Colon (tissue), 2 donors: ENCODE results near the gene SOX12.
"Not testable (repeated sequence)": the region's sequence is repeated elsewhere in the genome, so short reads cannot be mapped to it uniquely, and the experiment has no call there.

Experiments
- FAIRE-seq: peaks from 2 replicates; lab custom pipeline; 2012; peaks lifted over from hg19 to GRCh38; lab: Jason Lieb, UNC
- donor health status: control.
- donor health status: control.

The SOX12 gene

DNA sequence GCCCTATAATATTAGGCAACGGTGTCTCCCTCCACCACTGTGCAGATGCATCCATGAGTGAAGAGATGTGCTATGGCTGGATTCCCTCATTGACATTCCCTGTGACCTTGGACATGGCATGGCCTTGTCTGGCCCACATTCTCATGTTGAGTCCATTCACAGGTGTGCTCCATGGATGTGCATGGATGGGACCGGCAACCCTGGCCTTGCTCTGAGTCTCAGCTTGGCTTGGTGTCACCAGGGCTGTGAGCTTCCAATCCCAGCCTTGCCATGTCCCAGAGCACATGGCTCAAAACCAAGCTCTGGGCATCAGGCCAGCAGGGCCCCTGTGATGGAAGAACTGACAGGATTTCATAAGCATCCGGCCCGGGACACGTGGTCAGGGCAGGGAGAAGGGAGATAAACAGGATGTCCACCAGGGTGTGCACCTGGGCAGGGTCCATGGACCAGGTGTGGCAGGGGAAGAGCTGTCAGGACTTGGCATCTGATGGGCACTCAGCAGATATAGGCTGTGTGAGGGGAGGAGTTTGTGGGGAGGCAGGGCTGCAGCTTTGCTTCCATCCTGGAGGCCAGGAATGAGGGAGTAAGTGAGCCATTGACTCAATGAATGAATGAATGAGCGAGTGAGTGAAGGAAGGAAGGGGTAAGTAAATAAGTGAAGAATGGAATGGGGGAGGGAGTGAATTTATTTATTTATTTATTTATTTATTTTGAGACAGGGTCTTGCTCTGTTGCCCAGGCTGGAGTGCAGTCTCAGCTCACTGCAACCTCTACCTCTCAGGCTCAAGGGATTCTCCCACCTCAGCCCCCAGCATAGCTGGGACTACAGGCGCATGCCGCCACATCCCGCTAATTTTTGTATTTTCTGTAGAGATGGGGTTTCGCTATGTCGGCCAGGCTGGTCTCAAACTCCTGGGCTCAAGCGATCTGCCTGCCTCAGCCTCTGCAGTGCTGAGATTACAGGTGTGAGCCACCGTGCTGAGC, 37.2 kb downstream of the SOX12 start:
- FAIRE-seq, result no peak

DNA sequence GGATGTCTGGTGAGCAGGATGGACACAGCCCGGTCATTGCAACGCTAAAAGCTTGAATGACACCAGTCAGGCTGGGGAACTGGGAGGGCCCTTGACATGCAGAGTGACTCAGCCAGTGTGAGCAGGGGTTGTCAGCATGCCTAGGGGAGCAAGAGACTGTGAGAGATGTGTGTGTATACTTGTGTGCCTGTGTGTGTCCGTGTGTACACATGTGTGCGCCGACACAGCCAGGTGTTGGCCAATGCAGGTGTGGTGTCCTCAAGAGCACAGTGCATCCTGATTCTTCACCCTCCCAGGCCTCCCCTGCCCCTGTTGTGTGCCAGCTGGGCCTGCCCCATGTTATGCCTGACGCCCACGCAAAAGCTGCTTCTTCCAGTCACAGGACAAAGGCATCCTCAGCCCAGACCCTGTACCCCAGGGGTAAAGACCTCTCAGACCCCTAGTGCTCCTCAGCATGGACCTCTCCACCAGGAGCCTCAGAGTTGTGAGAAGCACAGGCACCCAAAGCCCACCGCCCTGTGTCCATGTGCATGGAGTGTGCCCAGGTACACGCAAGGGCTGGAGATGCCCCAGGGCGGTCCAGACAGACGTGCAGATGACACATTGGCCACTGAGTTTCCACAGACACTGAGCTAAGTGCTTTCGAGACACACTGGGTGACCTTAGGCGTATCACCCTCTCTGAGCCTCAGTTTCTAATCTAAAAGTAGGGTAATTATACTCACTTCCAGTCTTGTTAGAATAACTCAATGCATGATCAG, 38.1 kb downstream of the SOX12 start:
- FAIRE-seq, result no peak

DNA sequence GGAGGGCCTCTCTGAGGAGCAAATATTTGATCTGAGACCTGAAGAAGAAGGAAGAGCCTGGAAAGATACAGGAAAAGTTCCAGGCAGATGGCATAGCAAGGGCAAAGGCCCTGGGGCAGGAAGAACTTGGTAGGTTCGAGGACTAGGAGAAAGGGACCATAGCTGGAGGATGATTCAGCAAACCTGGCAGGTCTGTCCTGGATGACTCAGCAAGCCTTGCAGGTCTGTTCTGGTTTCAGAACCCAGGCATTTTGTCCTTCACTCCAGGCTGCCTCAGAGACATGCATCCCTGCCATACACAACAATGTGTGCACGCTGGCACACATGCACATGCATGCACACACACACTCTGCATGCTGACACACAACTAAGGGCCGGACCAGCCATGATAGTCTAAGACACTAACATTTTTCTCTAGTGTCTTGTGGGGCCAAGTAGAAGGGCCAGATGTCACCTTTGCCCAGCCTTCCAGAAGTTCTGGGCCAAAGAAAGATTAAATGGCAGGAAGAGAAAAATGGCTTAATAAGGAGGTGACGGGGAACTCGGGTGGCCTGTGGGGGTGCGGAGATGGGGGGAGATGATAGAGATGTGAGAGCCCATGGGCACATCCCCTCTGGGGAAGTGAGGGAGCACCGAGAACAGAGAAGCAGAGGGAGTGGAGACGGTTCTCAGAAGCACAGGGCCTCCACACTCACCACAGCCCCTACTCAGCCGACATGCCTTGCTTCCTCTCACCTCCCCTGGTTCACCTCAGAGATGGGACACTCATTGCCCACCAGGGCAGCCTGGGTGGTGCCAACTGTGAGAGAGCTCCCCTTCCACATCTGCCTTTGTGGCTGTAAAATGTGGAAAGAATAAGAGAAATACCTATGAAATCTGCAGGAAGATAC, 39.8 kb downstream of the SOX12 start:
- no peak for FAIRE-seq

DNA sequence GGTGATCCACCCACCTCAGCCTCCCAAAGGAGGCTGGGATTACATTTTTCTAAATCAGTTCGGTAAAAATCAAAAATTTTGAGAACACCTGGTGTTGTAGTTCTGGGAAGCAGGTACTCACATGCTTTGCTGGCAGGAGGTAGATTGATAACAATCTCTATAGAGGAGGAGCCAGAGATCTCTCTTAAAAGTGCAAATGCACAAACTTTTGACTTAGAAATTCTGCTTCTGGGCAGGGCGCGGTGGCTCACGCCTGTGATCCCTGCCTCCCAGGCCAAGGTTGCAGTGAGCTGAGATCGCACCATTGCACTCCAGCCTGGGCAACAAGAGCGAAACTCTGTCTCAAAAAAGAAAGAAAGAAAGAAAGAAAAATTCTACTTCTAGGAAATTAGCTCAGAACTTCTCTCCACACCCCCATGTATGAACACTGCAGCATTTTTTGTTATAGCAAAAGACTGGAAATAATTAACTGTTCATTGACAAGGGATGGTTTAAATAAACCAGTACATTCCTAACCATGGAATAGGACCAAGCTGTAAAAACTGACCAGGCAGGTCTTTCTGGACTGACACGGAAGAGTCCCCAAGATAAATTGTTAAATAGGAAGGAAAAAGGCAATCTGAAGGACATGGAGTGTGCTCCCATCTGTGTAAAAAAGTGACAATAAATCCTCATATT, 40.8 kb downstream of the SOX12 start:
- FAIRE-seq, result no peak

DNA sequence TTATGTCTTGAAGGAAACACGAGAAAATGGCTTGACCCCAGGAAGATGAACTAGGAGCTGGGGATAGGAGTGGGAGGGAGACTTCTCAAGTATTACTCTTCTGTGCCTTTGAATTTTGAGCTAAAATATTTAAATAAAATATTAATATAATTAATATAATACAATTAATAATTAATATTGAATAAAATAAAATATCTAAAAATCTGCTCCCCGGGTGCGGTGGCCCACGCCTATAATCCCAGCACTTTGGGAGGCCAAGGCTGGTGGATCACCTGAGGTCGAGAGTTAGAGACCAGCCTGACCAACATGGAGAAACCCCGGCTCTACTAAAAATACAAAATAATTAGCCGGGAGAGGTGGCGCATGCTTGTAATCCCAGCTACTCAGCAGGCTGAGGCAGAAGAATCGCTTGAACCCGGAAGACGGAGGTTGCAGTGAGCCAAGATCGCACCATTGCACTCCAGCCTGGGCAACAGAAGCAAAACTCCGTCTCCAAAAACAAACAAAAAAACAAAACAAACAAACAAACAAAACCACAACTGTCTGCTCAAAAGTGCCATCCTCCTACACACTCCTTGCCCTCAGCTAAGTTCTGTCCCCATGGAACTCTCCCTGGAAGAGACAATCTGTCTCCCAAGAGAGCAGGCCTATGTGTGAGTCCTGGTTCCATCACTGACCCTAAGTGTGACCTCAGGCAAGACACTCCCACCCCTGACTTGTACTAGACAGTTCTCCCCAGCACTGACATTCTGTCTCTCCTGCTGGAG, 41.5 kb downstream of the SOX12 start:
- no peak for FAIRE-seq

DNA sequence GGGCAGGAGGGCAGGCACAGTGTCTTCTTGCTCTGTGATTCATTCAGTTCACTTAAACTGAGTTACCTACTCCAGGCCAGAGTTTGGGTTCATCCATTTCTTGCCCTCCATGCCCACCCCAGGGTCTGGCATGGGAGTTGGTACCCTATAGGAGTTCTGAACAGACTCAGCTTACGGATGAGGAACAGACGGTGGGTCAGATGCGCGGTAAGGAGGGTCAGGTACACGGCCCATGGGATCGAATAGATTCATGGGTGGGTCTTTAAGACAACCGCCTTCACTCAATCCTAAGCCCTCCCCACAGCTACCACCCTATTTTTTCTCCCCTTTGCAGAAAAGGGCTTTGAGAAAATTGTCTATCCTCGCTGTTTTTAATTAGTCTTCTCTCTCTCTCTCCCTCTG, 42.1 kb downstream of the SOX12 start:
- FAIRE-seq, result no peak

DNA sequence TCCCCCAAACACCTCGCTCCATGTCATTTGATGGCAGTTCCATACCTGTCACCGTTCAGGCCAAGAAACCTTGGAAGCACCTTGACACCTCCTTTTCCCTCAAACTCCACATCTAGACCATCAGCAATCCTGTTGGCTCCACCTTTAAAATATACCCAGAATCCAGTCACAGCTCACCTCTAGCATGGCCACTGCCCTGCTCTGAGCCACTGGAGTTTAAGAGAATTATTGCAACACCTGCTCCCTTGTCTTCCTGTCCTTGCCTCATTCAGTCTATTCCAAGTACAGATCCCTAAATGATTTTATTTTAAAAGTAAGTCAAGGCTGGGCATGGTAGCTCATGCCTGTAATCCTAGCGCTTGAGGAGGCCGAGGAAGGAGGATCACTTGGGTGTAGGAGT, 43.6 kb downstream of the SOX12 start:
- no peak for FAIRE-seq

DNA sequence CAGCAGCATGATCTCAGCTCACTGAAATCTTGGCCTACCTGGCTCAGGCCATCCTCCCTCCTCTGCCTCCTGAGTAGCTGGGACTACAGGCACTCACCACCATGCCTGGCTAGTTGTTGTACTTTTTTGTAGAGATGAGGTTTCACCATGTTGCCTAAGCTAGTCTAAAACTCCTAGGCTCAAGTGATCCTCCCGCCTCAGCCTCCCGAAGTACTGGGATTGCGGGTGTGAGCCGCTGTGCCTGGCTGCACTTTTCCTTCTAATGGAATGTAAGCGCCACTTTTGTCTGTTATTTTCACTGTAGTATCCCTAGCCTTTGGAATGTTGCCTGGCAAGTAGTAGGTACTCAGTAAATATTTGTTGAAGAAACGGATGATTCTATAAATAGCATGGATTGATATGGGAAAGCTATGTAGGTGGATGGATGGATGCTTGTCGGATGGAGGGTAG, 44.8 kb downstream of the SOX12 start:
- FAIRE-seq, result no peak

DNA sequence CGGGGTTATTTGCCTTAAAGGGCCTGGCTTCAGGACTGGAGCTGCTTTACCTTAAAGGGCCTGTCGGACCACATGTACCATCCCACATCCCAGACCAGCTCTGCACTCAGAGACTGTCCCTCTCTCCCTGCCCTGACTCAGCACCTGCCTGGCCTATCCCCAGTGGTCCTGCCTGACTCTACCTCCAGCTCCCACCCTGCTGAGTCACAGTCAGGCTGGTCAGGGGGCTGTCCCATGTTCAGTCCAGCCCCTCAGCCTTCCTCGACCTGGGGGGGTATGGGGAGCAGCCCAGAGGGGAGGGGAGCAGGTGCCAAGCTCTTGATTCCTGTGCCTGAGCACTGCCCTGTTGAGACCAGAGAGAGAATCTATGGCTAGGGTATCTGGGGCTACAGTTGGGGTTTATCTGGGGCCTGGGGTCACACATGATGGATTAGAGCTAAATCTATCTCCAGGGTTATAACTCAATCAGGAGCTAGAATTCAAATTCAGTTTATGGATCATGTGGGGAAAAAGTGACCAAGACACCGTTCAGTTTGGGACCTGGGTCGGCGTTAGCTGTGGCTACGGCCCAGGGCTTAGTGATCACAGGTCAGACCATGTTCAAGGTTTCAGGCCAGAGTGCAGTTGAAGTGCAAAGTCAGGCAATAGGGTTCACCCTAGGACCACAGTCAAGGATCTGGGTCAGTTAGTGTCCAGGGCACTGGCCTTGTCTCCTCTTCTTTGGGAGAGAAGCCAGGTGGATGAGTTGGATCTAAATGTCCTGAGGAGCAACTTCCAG, 45.8 kb downstream of the SOX12 start:
- FAIRE-seq, result no peak

DNA sequence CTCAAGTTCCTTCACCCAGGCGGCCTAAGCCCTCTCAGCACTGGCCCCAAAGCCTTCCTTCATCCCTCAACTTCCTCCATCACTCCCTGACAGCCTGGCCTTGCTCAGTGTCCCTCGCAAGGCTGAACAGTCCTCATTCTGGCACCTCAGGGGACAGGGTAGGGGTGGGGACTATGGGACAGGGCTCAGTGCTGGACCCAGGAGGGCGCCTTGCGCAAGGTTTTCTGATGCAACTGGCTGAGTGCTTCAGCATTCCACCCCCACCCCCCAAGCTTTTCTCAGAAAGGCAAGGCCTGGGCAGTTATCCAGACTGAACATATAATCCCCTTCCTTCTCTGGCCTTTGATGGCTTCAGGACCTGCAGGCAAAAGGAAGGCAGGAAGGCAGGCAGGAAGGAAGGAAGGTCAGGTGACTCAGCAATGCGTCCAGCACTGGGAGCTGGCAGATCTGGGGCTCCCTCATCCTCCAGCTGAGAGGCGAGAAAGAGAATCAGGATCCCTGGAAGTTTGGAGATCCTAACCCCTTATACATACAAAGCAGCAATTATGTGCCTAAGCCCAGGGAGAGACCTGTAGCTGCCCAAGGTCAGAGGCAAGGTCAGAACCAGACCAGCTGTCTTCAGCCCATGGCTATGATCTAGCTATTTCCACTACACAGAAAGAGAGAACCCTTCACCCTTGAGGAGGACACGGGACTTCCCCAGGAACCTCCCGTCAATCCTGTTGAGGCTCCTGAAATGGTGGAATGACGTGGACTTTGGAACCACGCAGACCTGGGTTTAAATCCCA, 46.6 kb downstream of the SOX12 start:
- FAIRE-seq, result no peak

DNA sequence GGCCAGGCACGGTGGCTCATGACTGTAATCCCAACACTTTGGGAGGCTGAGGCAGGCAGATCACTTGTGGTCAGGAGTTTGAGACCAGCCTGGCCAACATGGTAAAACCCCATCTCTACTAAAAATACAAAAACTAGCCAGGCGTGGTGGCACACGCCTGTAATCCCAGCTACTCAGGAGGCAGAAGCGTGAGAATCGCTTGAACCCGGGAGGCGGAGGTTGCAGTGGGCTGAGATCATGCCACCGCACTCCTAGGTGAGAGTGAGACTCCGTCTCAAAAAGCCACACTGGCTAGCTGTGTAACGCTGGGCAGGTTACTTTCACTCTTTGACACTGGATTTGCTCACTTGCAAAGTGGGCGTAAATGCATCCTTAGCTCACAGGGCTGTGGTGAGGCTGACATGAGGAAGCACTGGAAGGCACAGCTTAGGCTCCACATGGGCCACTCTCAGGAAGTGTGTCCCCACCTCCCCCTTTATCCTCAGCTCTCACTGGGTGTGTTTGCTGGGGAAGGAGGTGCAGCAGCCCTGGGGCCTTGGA, 47.3 kb downstream of the SOX12 start:
- not testable (repeated sequence) for FAIRE-seq

DNA sequence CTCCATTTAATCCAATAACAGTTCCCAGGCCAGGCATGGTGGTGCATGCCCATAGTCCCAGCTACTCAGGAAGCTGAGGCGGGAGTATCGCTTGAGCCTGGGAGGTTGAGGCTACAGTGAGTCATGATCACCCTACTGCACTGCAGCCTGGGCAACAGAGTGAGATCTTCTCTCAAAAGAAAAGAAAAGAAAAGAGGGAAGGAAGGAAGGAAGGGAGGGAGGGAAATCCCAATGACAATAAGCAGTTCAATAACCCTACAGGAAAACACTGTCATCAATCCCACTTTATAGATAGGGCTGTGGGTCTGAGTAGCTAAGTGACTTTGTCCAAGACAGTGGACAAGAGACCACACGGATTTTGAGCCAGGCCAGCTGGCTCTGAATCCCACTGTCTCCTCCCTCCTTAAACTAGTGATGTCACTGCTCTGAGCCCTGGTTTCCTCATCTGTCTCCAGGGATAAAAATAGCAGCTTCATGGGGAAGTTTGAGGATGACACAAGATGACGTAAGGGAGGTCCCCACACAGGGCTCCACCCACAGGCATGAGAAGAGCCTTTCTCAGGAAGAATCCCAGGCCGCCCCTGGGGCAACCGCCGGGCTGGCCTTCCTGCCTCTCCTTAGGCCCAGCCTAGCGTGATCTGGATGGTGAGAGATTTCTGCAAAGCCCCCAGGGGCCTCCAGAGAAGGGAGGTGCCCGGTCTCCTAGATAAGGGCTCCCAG, 48.0 kb downstream of the SOX12 start:
- no peak for FAIRE-seq

DNA sequence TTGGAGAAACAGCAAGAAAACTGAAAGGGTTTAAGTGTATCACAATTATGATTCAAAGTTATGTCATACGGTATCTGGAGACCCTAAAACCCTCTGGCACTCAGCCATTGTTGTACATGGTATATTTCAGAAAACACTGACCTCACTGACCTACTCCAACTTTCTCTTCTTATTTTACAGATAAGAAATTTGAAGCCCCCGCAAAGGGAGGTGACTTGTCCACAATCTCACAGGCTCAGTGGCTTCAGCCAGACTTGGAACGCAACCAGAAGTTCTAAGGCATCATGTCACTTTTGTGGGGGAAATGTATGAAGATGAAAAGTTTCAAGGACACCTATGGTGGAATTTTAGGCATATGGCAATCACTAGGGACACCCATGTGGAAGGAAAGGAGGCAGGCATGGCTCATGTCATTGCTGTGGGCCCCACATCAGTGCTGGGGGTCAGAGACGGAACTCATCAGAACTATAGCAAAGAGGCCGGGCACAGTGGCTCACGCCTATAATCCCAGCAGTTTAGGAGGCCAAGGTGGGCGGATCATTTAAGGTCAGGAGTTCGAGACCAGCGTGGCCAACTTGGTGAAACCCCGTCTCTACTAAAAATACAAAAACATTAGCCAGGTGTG, 50.0 kb downstream of the SOX12 start:
- FAIRE-seq, result no peak

DNA sequence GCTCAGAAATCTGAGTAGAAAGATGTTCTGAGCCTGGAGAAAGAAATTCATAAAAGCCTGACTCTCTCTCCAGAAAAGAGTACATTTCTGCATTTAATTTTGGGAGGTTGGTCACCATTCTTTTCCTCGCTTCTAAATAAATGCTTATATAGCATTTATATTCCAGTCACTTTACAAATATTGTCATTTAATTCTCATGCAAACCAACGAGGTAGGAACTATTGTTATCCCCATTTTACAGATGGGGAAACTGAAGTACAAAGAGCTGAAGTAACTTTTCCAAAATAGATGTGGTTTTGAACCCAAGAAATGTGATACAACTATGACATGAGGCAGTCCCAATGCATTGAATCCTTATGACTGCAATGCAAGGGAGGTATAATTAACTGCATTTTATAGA, 50.7 kb downstream of the SOX12 start:
- no peak for FAIRE-seq

DNA sequence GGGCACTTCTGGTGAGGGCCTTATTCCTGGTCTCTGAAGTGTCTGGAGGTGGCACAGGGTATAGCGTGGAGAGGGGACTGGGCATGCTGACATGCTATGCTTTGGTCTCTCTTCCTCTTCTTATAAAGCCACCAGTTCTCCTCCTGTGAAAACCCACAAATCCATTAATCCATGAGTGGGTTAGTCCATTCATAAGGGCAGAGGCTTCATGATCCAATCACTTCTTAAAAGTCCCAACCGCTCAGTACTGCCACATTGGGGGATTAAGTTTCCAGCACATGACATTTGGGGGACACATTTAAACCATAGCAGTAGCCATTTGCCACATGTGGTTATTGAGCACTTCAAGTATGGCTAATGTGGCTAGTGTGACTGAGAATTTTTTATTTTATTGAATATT, 51.4 kb downstream of the SOX12 start:
- no peak for FAIRE-seq

DNA sequence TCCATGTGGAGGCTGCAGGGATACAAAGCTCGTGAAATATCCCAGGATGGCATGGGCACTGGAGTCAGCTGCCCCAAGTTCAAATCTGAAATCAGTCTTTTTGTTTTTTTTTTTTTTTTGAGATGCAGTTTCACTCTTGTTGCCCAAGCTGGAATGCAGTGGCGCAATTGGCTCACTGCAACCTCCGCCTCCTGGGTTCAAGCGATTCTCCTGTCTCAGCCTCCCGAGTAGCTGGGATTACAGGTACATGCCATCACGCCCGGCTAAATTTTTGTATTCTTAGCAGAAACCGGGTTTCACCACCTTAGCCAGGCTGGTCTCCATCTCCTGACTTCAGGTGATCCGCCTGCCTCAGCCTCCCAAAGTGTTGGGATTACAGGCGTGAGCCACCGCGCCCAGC, 52.2 kb downstream of the SOX12 start:
- not testable (repeated sequence) for FAIRE-seq

DNA sequence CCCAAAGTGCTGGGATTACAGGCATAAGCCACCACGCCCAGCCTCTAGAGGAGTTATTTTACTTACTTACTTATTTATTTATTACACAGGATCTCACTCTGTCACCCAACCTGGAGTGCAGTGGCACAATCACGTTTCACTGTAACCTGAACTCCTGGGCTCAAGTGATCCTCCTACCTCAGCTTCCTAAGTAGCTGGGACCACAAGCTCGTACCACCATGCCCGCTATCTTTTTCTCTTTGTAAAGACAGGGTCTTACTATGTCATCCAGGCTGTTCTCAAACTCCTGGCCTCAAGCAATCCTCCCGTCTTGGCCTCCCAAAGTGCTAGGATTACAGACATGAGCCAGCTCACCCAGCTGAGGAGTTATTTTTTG, 53.6 kb downstream of the SOX12 start:
- no peak for FAIRE-seq
